ENCODE results near the gene ODF2L. TPM values are rescaled to one million over a fixed set of nuclear protein-coding genes. Genes with fewer than 3 reads are reported as not detected.

ODF2L gene
- 6.4 TPM for total RNA-seq
- long read RNA-seq, partial matches to known transcripts, result 0 of 5 reads
- long read RNA-seq, other reads (novel, unspliced or antisense), result 2 of 5 reads

DNA sequence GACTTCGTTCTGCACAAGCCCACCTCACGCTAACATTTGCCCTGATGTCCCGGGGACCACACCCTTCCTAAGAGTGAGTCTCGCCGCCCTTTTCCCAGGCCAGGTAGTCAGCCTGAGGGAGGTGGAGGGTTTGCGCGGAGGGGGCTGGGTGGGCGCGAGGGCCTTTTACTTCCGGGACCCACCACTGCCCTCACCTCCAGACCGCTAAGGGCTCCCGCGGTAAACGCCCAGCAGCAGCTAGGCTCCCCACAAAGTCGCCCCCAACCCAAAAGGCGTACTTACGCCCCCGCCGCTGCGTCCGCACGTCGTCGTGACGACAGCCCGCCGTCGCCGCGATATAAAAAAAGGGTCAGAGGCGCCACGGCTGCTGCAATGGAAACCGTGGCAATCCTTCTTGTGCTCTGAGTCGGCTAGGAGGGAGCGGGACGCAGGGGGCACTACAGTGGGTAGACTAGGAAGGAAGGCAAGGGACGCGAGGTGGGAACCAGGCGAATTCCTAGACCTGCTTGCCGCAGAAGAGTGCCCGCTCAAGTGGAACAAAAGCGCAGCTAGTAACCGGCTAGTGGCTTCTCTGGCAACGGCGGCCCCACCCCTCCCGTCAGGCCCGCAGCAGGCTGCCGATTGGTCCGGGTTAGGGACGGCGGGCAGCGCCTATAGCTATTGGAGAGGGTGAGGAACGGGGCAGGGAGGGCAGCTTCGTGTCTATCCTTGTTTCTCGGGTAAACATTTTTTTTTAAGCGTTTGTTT lies at the start of gene ODF2L:
Gene ODF2L, minus strand, starts transcription at position 573 of the 747 bp plus-strand sequence. CDS start 9,296 bp downstream, outside the sequence.
- TF ChIP-seq CTCF (IDR thresholded peaks at IDR 0.05; ENCODE audit: borderline replicate concordance), result no peak
- peaks cover 28% of the 10 kb centered on the region for H3K4me1 ChIP-seq
- H3K4me3 ChIP-seq, result peak within 1 kb of the TSS; percentile 94
- H3K27ac ChIP-seq (replicated peaks), result peak within 1 kb of the TSS; percentile 83
- DNase-seq, result peak; percentile 91
- intact Hi-C loops (cut with micrococcal nuclease), result no loop called here
- H3K27me3 ChIP-seq (ENCODE audit: low read depth), result no peaks in the 10 kb centered on the region
- H3K9me3 ChIP-seq (replicated peaks), result peaks cover 9% of the 10 kb centered on the region
- no peaks in the 10 kb centered on the region for H3K36me3 ChIP-seq

DNA sequence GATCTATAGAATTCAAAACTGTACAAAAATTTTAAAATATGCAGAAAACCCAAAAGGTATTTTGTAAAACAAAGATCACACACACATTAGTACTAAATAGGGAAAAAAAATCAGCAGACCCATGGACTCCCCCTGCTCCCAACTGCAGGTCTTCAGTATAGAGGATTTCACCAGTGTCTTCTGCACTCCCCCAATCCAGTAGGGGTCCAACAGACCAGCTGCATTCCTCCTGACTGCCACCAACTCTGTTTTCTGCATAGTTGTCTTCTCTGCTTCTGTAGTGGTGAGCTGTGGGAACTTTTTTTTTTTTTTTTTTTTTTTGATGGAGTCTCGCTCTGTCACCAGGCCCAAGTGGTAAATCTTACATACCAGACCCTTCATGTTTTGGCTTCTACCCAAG lies 49.8 kb upstream of the ODF2L start:
- TF ChIP-seq CTCF (IDR thresholded peaks at IDR 0.05; ENCODE audit: borderline replicate concordance), result no peak
- no peak overlapping the region for H3K27ac ChIP-seq (replicated peaks)
- DNase-seq, result no peak
- intact Hi-C loops (cut with micrococcal nuclease), result no loop called here
- no peak overlapping the region for H3K4me3 ChIP-seq
- H3K36me3 ChIP-seq, result no peaks in the 10 kb centered on the region
- H3K27me3 ChIP-seq (ENCODE audit: low read depth), result no peaks in the 10 kb centered on the region
- no peaks in the 10 kb centered on the region for H3K4me1 ChIP-seq
- no peaks in the 10 kb centered on the region for H3K9me3 ChIP-seq (replicated peaks)

- H3K27ac ChIP-seq (replicated peaks), result no peak overlapping the region
- intact Hi-C loops (cut with micrococcal nuclease), result no loop called here
- H3K36me3 ChIP-seq, result no peaks in the 10 kb centered on the region
- no peak for TF ChIP-seq CTCF (IDR thresholded peaks at IDR 0.05; ENCODE audit: borderline replicate concordance)
- H3K27me3 ChIP-seq (ENCODE audit: low read depth), result peaks cover 10% of the 10 kb centered on the region
- H3K9me3 ChIP-seq (replicated peaks), result no peaks in the 10 kb centered on the region
- no peak overlapping the region for H3K4me3 ChIP-seq
- H3K4me1 ChIP-seq, result no peaks in the 10 kb centered on the region
- no peak for DNase-seq
Measured at GRCh38 chr1:86441997-86442396, 45.9 kb upstream of the ODF2L start.

DNA sequence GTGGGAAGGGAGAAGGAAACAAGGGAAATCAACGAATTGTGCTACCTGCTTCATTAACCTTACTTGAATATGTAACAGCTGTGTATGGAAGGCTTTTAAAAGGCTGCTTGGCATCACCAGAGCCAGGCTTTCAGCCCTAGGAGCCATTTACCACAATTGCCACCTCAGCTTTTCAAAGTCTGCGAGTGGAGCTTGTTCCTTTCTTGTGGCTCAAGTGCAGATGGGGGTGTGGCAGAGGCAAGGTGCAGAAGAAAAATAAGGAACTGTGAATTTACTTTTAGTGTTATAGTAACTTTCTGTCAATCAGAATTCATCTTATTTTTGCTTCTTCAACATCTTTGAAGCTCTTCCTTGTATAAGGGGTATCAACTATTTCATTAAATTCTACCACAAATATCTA lies 45.5 kb upstream of the ODF2L start:
- no peaks in the 10 kb centered on the region for H3K9me3 ChIP-seq (replicated peaks)
- H3K4me1 ChIP-seq, result no peaks in the 10 kb centered on the region
- DNase-seq, result no peak
- no peaks in the 10 kb centered on the region for H3K36me3 ChIP-seq
- no peak for TF ChIP-seq CTCF (IDR thresholded peaks at IDR 0.05; ENCODE audit: borderline replicate concordance)
- peaks cover 10% of the 10 kb centered on the region for H3K27me3 ChIP-seq (ENCODE audit: low read depth)
- H3K27ac ChIP-seq (replicated peaks), result no peak overlapping the region
- intact Hi-C loops (cut with micrococcal nuclease), result no loop called here
- no peak overlapping the region for H3K4me3 ChIP-seq

- H3K27ac ChIP-seq (replicated peaks), result no peak overlapping the region
- no peaks in the 10 kb centered on the region for H3K4me1 ChIP-seq
- no peaks in the 10 kb centered on the region for H3K36me3 ChIP-seq
- no peak for TF ChIP-seq CTCF (IDR thresholded peaks at IDR 0.05; ENCODE audit: borderline replicate concordance)
- intact Hi-C loops (cut with micrococcal nuclease), result no loop called here
- peaks cover 10% of the 10 kb centered on the region for H3K27me3 ChIP-seq (ENCODE audit: low read depth)
- H3K4me3 ChIP-seq, result no peak overlapping the region
- no peak for DNase-seq
- no peaks in the 10 kb centered on the region for H3K9me3 ChIP-seq (replicated peaks)
Measured at GRCh38 chr1:86436041-86436440, 39.9 kb upstream of the ODF2L start.
